ENCODE data around the gene PSEN1.

Gene PSEN1

GRCh38 chr14:73258845-73259611 lies 122.7 kb downstream of the PSEN1 start:
- H4K8ac ChIP-seq (ENCODE audit: low read depth, low read length), result no peak overlapping the region
- no peak overlapping the region for H3K18ac ChIP-seq (ENCODE audit: low read length)
- H3K4me3 ChIP-seq (ENCODE audit: low read length), result no peak overlapping the region
- WGBS (ENCODE audit: extremely low coverage, insufficient coverage, low lambda C conversion rate), result no CpG with 5 or more reads among the region's 20 CpGs
- H3K27ac ChIP-seq (ENCODE audit: low read depth, low read length), result no peak overlapping the region
- no peaks in the 10 kb centered on the region for H3K4me1 ChIP-seq (ENCODE audit: control insufficient read depth, low read depth, low read length)
- no peaks in the 10 kb centered on the region for H3K79me1 ChIP-seq (ENCODE audit: low read length)
- no peak overlapping the region for H3K9ac ChIP-seq (ENCODE audit: low read length)
- H2BK5ac ChIP-seq (ENCODE audit: low read length), result no peak overlapping the region
- H3K36me3 ChIP-seq (ENCODE audit: control insufficient read depth, insufficient read depth, low read length), result no peaks in the 10 kb centered on the region
- H3K4me2 ChIP-seq (ENCODE audit: low read length), result no peak overlapping the region
- no peak overlapping the region for H4K5ac ChIP-seq (ENCODE audit: low read length)
- DNase-seq, result no peak
- H2BK120ac ChIP-seq (ENCODE audit: low read depth, low read length), result no peak overlapping the region
- H2AK5ac ChIP-seq (ENCODE audit: low read length), result no peak overlapping the region
- no peak overlapping the region for H3K23ac ChIP-seq (ENCODE audit: low read length)
- no peak overlapping the region for H2BK15ac ChIP-seq (replicated peaks; ENCODE audit: low read depth)
- no peaks in the 10 kb centered on the region for H3K79me2 ChIP-seq (ENCODE audit: control insufficient read depth, insufficient read depth, low read length)
- no peaks in the 10 kb centered on the region for H3K27me3 ChIP-seq (ENCODE audit: insufficient read depth, low read length, poor library complexity)
- no peak overlapping the region for H3K56ac ChIP-seq (ENCODE audit: low read length)
- H3K4ac ChIP-seq (ENCODE audit: low read depth, low read length), result no peak overlapping the region

DNA sequence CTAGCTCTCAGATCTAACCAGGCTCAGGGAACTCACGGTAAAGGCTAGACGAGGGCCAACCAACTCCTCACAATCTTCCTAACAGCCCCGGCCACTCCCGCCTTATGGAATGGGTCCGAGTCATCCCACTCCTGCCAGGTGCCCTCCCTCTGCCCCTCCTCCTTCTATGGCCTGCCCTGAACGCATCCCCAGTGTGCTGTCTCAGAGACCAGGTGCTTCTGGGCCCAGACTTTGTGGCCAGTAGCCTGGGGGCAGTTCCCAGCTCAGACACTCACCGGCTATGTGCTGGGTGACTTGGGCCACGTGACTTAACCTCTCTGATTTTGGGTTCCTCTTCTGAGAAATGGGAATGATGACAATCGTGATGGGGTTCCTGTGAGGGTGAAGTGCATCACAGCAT lies 123.5 kb downstream of the PSEN1 start:
- Histone ChIP-seq H3K4me3 (ENCODE audit: low read length) (no peak overlapping the region), H2BK15ac (replicated peaks; ENCODE audit: low read depth) (no peak overlapping the region), H3K56ac (ENCODE audit: low read length) (no peak overlapping the region), H3K27me3 (ENCODE audit: insufficient read depth, low read length, poor library complexity) (no peaks in the 10 kb centered on the region), H3K79me1 (ENCODE audit: low read length) (no peaks in the 10 kb centered on the region), H3K9ac (ENCODE audit: low read length) (no peak overlapping the region), H3K79me2 (ENCODE audit: control insufficient read depth, insufficient read depth, low read length) (no peaks in the 10 kb centered on the region), H3K27ac (ENCODE audit: low read depth, low read length) (no peak overlapping the region), H2AK5ac (ENCODE audit: low read length) (no peak overlapping the region), H3K4me1 (ENCODE audit: control insufficient read depth, low read depth, low read length) (no peaks in the 10 kb centered on the region), H2BK120ac (ENCODE audit: low read depth, low read length) (no peak overlapping the region), H3K36me3 (ENCODE audit: control insufficient read depth, insufficient read depth, low read length) (no peaks in the 10 kb centered on the region), H3K4ac (ENCODE audit: low read depth, low read length) (no peak overlapping the region), H4K8ac (ENCODE audit: low read depth, low read length) (no peak overlapping the region), H3K18ac (ENCODE audit: low read length) (no peak overlapping the region), H4K5ac (ENCODE audit: low read length) (no peak overlapping the region), H2BK5ac (ENCODE audit: low read length) (no peak overlapping the region), H3K4me2 (ENCODE audit: low read length) (no peak overlapping the region), H3K23ac (ENCODE audit: low read length) (no peak overlapping the region)
- WGBS (ENCODE audit: extremely low coverage, insufficient coverage, low lambda C conversion rate), result no CpG with 5 or more reads among the region's 9 CpGs
- no peak for DNase-seq

GRCh38 chr14:73260574-73260973 lies 124.3 kb downstream of the PSEN1 start:
- H2AK5ac ChIP-seq (ENCODE audit: low read length), result no peak overlapping the region

DNA sequence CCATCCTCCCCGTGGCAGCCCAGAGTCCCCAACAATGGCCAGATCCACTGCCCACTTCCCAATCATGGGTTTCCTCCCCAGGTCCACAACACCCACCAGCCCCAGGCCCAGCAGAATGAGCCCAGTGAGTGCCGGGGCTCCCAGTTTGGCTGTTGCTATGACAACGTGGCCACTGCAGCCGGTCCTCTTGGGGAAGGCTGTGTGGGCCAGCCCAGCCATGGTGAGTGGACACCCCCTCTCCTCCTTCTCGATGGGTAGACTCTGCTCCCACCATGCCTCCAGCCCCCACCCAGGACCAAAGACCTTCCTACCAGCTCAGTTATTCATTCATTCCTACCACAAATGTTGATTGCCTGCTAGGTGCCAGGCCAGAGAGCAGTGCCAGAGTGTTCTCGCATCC lies 124.8 kb downstream of the PSEN1 start:
- Histone ChIP-seq H3K36me3 (ENCODE audit: control insufficient read depth, insufficient read depth, low read length) (no peaks in the 10 kb centered on the region), H2BK120ac (ENCODE audit: low read depth, low read length) (no peak overlapping the region), H3K79me2 (ENCODE audit: control insufficient read depth, insufficient read depth, low read length) (no peaks in the 10 kb centered on the region), H3K18ac (ENCODE audit: low read length) (no peak overlapping the region), H4K5ac (ENCODE audit: low read length) (no peak overlapping the region), H3K56ac (ENCODE audit: low read length) (no peak overlapping the region), H3K4me3 (ENCODE audit: low read length) (no peak overlapping the region), H4K8ac (ENCODE audit: low read depth, low read length) (no peak overlapping the region), H2BK15ac (replicated peaks; ENCODE audit: low read depth) (no peak overlapping the region), H3K9ac (ENCODE audit: low read length) (no peak overlapping the region), H3K23ac (ENCODE audit: low read length) (no peak overlapping the region), H3K4me2 (ENCODE audit: low read length) (no peak overlapping the region), H2BK5ac (ENCODE audit: low read length) (no peak overlapping the region), H3K4me1 (ENCODE audit: control insufficient read depth, low read depth, low read length) (no peaks in the 10 kb centered on the region), H2AK5ac (ENCODE audit: low read length) (no peak overlapping the region), H3K27ac (ENCODE audit: low read depth, low read length) (no peak overlapping the region), H3K4ac (ENCODE audit: low read depth, low read length) (no peak overlapping the region), H3K27me3 (ENCODE audit: insufficient read depth, low read length, poor library complexity) (no peaks in the 10 kb centered on the region), H3K79me1 (ENCODE audit: low read length) (no peaks in the 10 kb centered on the region)
- no CpG with 5 or more reads among the region's 6 CpGs for WGBS (ENCODE audit: extremely low coverage, insufficient coverage, low lambda C conversion rate)
- DNase-seq, result no peak

More at GRCh38 chr14:73260574-73260973, 124.3 kb downstream of the PSEN1 start:
- Histone ChIP-seq H3K27me3 (ENCODE audit: insufficient read depth, low read length, poor library complexity) (no peaks in the 10 kb centered on the region), H3K56ac (ENCODE audit: low read length) (no peak overlapping the region), H3K4me1 (ENCODE audit: control insufficient read depth, low read depth, low read length) (no peaks in the 10 kb centered on the region), H3K79me2 (ENCODE audit: control insufficient read depth, insufficient read depth, low read length) (no peaks in the 10 kb centered on the region), H3K36me3 (ENCODE audit: control insufficient read depth, insufficient read depth, low read length) (no peaks in the 10 kb centered on the region), H3K9ac (ENCODE audit: low read length) (no peak overlapping the region), H3K18ac (ENCODE audit: low read length) (no peak overlapping the region), H4K8ac (ENCODE audit: low read depth, low read length) (no peak overlapping the region), H2BK120ac (ENCODE audit: low read depth, low read length) (no peak overlapping the region), H3K79me1 (ENCODE audit: low read length) (no peaks in the 10 kb centered on the region), H3K4me2 (ENCODE audit: low read length) (no peak overlapping the region), H3K4me3 (ENCODE audit: low read length) (no peak overlapping the region), H2BK5ac (ENCODE audit: low read length) (no peak overlapping the region), H3K23ac (ENCODE audit: low read length) (no peak overlapping the region), H4K5ac (ENCODE audit: low read length) (no peak overlapping the region), H3K4ac (ENCODE audit: low read depth, low read length) (no peak overlapping the region), H3K27ac (ENCODE audit: low read depth, low read length) (no peak overlapping the region), H2BK15ac (replicated peaks; ENCODE audit: low read depth) (no peak overlapping the region)
- WGBS (ENCODE audit: extremely low coverage, insufficient coverage, low lambda C conversion rate), result no CpG with 5 or more reads among the region's 11 CpGs
- no peak for DNase-seq

DNA sequence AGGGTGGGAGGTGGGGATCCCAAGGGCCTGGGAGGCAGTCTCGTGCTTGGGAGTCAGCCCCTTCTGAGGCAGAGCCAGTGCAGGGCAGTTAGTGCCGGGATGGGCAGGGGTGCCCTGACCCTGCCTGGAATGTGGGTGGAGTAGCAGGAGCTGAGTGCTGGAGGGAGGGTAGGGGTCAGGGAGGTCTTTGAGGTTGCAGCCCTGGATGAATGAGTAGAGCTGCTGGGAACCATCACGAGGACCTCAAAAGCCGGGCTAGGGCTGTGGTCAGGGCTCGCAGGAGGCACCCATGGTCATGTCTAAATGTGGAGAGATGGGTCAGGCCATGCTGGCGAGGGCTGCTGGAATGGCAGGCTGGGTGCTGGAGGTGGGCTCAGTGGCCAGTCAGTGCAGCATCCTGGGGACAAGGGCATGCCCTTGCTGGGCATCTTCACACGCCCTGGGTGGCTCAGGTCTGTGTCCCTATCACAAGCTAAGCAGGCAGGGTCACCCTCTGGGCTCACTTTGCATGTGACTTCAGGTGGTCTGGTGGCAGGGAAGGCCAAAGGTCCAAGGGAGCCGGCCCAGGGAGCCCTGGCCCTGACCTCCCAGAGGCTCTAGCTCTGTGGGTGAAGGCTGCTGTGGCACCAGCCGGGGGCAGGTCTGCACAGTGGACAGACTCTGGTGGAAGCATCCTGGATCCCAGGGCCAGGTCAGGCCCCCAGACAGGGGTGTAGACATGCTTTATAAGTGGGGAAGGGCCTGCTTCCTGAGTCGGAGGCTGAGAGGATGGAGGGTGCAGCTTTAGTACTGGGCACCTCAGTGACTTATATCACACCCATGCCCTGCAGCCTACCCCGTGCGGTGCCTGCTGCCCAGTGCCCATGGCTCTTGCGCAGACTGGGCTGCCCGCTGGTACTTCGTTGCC lies 125.5 kb downstream of the PSEN1 start:
- H3K4me2 ChIP-seq (ENCODE audit: low read length), result no peak overlapping the region
- no peak overlapping the region for H3K9ac ChIP-seq (ENCODE audit: low read length)
- no peak overlapping the region for H4K8ac ChIP-seq (ENCODE audit: low read depth, low read length)
- no peak overlapping the region for H3K27ac ChIP-seq (ENCODE audit: low read depth, low read length)
- H3K27me3 ChIP-seq (ENCODE audit: insufficient read depth, low read length, poor library complexity), result no peaks in the 10 kb centered on the region
- no peak overlapping the region for H2AK5ac ChIP-seq (ENCODE audit: low read length)
- no peak overlapping the region for H2BK15ac ChIP-seq (replicated peaks; ENCODE audit: low read depth)
- H3K36me3 ChIP-seq (ENCODE audit: control insufficient read depth, insufficient read depth, low read length), result no peaks in the 10 kb centered on the region
- H3K56ac ChIP-seq (ENCODE audit: low read length), result no peak overlapping the region
- DNase-seq, result no peak
- no peak overlapping the region for H2BK120ac ChIP-seq (ENCODE audit: low read depth, low read length)
- H2BK5ac ChIP-seq (ENCODE audit: low read length), result no peak overlapping the region
- no peak overlapping the region for H3K23ac ChIP-seq (ENCODE audit: low read length)
- no peak overlapping the region for H3K4ac ChIP-seq (ENCODE audit: low read depth, low read length)
- H4K5ac ChIP-seq (ENCODE audit: low read length), result no peak overlapping the region
- H3K79me2 ChIP-seq (ENCODE audit: control insufficient read depth, insufficient read depth, low read length), result no peaks in the 10 kb centered on the region
- WGBS (ENCODE audit: extremely low coverage, insufficient coverage, low lambda C conversion rate), result no CpG with 5 or more reads among the region's 15 CpGs
- H3K79me1 ChIP-seq (ENCODE audit: low read length), result no peaks in the 10 kb centered on the region
- H3K4me1 ChIP-seq (ENCODE audit: control insufficient read depth, low read depth, low read length), result no peaks in the 10 kb centered on the region
- no peak overlapping the region for H3K18ac ChIP-seq (ENCODE audit: low read length)
- no peak overlapping the region for H3K4me3 ChIP-seq (ENCODE audit: low read length)
